GM23248 (cell line): Measurements from ENCODE around the gene LZTFL1. TPM values are rescaled to one million over a fixed set of nuclear protein-coding genes. Genes with fewer than 3 reads are reported as not detected.

ENCODE experiments used
- DNase-seq: peaks from one replicate; pipeline ENCODE4 v3.0.0-alpha.2; 2015
- H2AFZ ChIP-seq: fragments of 200-600 bp; sonication (generic); 2 replicates; pipeline ENCODE4 v1.6.1; 2016; ENCODE audit warnings: antibody characterized with exemption
- H3F3A ChIP-seq: fragments of 200-600 bp; sonication (generic); 2 replicates; pipeline ENCODE4 v1.6.1; 2016; ENCODE audit warnings: mild to moderate bottlenecking, antibody characterized with exemption, mixed run types; ENCODE audit not compliant: insufficient read depth
- H3K27ac ChIP-seq: fragments of 200-600 bp; sonication (generic); 2 replicates; pipeline ENCODE4 v1.5.1; 2016; ENCODE audit warnings: mild to moderate bottlenecking
- H3K27me3 ChIP-seq: fragments of 200-600 bp; sonication (generic); replicated peaks from 2 replicates; pipeline ENCODE4 v1.6.1; 2016; ENCODE audit warnings: mild to moderate bottlenecking; ENCODE audit not compliant: insufficient read depth
- H3K36me3 ChIP-seq: fragments of 200-600 bp; sonication (generic); 2 replicates; pipeline ENCODE4 v1.6.1; 2016; ENCODE audit warnings: low read depth, mild to moderate bottlenecking
- H3K4me1 ChIP-seq: fragments of 200-600 bp; sonication (generic); 2 replicates; pipeline ENCODE4 v1.6.1; 2016; ENCODE audit warnings: mild to moderate bottlenecking; ENCODE audit not compliant: insufficient read depth
- H3K4me2 ChIP-seq: fragments of 200-600 bp; sonication (generic); one replicate; pipeline ENCODE4 v1.6.1; 2016; ENCODE audit warnings: mild to moderate bottlenecking; ENCODE audit not compliant: unreplicated experiment
- H3K4me3 ChIP-seq: fragments of 200-600 bp; sonication (generic); 2 replicates; pipeline ENCODE4 v1.5.1; 2016; ENCODE audit warnings: mild to moderate bottlenecking
- H3K79me2 ChIP-seq: fragments of 200-600 bp; sonication (generic); 2 replicates; pipeline ENCODE4 v1.6.1; 2016; ENCODE audit warnings: mild to moderate bottlenecking; ENCODE audit not compliant: insufficient read depth
- H3K9ac ChIP-seq: fragments of 200-600 bp; sonication (generic); 2 replicates; pipeline ENCODE4 v1.6.1; 2016; ENCODE audit warnings: mild to moderate bottlenecking
- H3K9me2 ChIP-seq: fragments of 200-600 bp; sonication (generic); 2 replicates; pipeline ENCODE4 v1.6.1; 2016; ENCODE audit warnings: mixed run types, mild to moderate bottlenecking, moderate library complexity; ENCODE audit not compliant: insufficient read depth
- H3K9me3 ChIP-seq: fragments of 200-600 bp; sonication (generic); one replicate; pipeline ENCODE4 v1.6.1; 2017; ENCODE audit warnings: low read depth
- H4K20me1 ChIP-seq: fragments of 200-600 bp; sonication (generic); 2 replicates; pipeline ENCODE4 v1.6.0; 2016; ENCODE audit not compliant: insufficient read depth
- EZH2 ChIP-seq: fragments of 200-600 bp; sonication (generic); IDR thresholded peaks from 2 replicates; pipeline ENCODE4 v1.6.1; 2018; ENCODE audit warnings: antibody characterized with exemption, mild to moderate bottlenecking; ENCODE audit not compliant: insufficient read depth, poor library complexity, severe bottlenecking
- EZH2phosphoT487 ChIP-seq: fragments of 200-600 bp; sonication (generic); IDR thresholded peaks from 2 replicates; pipeline ENCODE4 v1.6.1; 2018; ENCODE audit warnings: antibody characterized with exemption, moderate library complexity, mild to moderate bottlenecking, low read depth; ENCODE audit not compliant: insufficient read depth
- WGBS, 2 experiments: methylation state at CpG; one replicate each; pipeline ENCODE4 v1.1.6; 2015 to 2017; ENCODE audit warnings: low lambda C conversion rate in 2 of 2, low coverage in 1 of 2; ENCODE audit errors: missing lambda C conversion rate in 2 of 2; 5-methylcytosine and 5-hydroxymethylcytosine counted together
- in situ Hi-C: fragments of 300-500 bp; cut with MboI; formaldehyde crosslinking; loops from 2 replicates; pipeline ENCODE4 v1.15.0; 2020
- polyA plus RNA-seq: library from polyadenylated mRNA; unstranded; fragments of >200 nt; fragmentation: Nextera tagmentation; extraction: Ambion mirVana; gene quantifications from 2 replicates; pipeline ENCODE4 v1.2.1, GENCODE V29; 2016
- total RNA-seq: library from RNA; depleted of rRNA; stranded (reverse); fragments of >200 nt; shearing (Covaris generic); gene quantifications from 2 replicates; pipeline ENCODE4 v1.2.3, GENCODE V29; 2014; rRNA removed

Gene LZTFL1, protein sequence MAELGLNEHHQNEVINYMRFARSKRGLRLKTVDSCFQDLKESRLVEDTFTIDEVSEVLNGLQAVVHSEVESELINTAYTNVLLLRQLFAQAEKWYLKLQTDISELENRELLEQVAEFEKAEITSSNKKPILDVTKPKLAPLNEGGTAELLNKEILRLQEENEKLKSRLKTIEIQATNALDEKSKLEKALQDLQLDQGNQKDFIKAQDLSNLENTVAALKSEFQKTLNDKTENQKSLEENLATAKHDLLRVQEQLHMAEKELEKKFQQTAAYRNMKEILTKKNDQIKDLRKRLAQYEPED
- total RNA-seq (18.3 and 21.8 TPM in 2 replicates), polyA plus RNA-seq (12.7 and 15.1 TPM in 2 replicates)

DNA sequence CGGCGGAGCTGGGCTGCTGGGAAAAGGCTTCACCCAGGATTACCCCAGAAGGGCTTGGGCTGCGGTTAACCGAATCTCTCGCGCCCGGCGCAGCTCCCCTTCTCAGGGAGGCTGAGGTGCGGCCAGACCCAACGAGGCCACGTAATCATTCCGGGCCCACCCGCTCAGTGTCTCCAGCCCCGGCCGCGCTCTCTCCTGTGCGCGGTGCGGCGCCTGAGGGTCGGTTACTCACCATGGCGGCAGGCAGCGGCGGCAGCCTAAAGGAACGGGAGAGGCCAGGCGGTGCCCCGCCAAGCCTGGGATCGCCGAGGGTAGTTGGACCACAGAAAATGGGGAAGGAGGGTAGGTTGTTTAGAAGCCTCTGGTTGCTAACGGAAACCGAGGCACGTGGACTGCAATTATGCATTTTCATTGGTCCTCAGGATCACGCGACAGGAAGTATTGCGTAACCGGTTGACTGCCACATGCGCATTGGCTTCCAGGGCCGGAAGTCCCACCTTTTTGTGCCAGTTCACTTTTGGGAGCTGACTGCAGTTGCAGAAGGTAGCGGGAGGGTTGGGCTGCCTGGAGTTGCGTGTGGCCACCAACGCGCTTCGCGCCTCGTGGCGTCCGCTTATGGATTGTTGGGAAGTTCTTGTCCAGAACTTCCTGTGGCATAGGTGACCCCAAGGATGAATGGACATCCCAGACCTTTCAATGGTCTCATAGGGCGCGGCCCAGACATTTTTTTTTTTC lies at the start of gene LZTFL1:
LZTFL1 (minus strand) TSS at position 363 of the 735 bp plus-strand sequence; CDS start at position 235, 128 bp downstream.
- Histone ChIP-seq H3K79me2 (peaks cover 17% of the 10 kb centered on the region; the same call in 1 of the 2 replicates), H3K36me3 (no peaks in the 10 kb centered on the region), H3K4me2 (peak within 1 kb of the TSS; percentile 89), H3K27ac (peak within 1 kb of the TSS; percentile 90), H3K4me3 (peak within 1 kb of the TSS; percentile 99), H3K27me3 (peaks cover 8% of the 10 kb centered on the region; the same call in 1 of the 2 replicates), H3F3A (no peaks in the 10 kb centered on the region), H3K9me2 (no peaks in the 10 kb centered on the region), H3K9me3 (no peaks in the 10 kb centered on the region), H4K20me1 (no peaks in the 10 kb centered on the region), H3K4me1 (peaks cover 7% of the 10 kb centered on the region; the same call in 1 of the 2 replicates), H3K9ac (peak within 1 kb of the TSS; percentile 96), H2AFZ (peak within 1 kb of the TSS; percentile 95)
- 2 to 3% methylated on average over 47 to 48 of the region's 49 CpGs for WGBS, 2 experiments
- DNase-seq = peak; percentile 99
- in situ Hi-C loops = no loop called here
- TF ChIP-seq EZH2phosphoT487 (no peak), EZH2 (no peak)

DNA sequence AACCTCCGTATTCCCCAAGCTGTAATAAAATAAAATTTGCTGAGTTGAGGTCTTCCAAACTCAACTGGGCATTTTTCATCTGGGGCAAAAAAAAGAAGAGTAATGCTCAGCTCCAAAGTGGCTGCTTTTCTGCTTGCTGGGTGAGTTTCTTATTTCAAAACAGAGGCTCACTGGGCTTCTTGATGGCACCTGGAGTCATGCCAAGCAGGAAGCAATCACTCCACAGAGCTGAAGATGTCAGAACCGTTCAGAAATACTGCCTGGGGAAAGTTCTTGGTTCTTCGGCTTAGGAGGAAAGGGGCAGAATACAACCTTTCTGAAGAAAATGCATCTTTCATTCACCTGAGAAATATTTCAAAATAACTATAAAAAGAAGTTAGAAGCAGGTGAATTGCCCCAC lies 48.5 kb upstream of the LZTFL1 start:
- H3K36me3 ChIP-seq = no peaks in the 10 kb centered on the region
- WGBS, 2 experiments = 34 to 41% methylated on average over 3 of the region's 3 CpGs

DNA sequence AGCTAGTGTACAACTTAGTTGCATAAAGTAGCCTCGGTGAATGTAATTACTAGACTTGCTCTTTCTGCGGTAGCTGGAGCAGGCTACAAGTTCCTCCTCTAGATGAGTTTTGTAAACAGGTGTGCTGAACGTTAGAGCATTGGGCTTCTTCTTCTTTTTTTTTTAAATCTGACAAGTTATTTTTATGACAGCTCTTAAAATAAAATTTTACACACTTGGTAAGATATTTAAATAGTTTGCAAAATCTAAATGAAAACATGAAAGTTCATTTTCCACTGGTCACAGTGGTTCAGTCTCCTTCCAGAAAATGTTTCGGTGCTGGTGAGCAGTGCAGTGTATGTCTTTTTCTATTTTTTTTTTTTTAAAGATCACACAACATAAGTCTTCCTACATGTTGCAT lies 47.4 kb upstream of the LZTFL1 start:
- H3K9me3 ChIP-seq = no peaks in the 10 kb centered on the region
- no peaks in the 10 kb centered on the region for H3K79me2 ChIP-seq
- no peak overlapping the region for H3K4me3 ChIP-seq
- H3F3A ChIP-seq = no peaks in the 10 kb centered on the region
- H3K4me1 ChIP-seq = no peaks in the 10 kb centered on the region
- H3K27me3 ChIP-seq = peaks cover 27% of the 10 kb centered on the region
- no peaks in the 10 kb centered on the region for H4K20me1 ChIP-seq
- no peak overlapping the region for H3K4me2 ChIP-seq
- 55 to 67% methylated on average over 4 of the region's 4 CpGs for WGBS, 2 experiments
- no peak for TF ChIP-seq EZH2phosphoT487
- no peak for TF ChIP-seq EZH2
- H3K9ac ChIP-seq = no peak overlapping the region
- H3K9me2 ChIP-seq = no peaks in the 10 kb centered on the region
- DNase-seq = no peak
- H3K36me3 ChIP-seq = no peaks in the 10 kb centered on the region
- no peak overlapping the region for H2AFZ ChIP-seq
- H3K27ac ChIP-seq = no peak overlapping the region
- in situ Hi-C loops = no loop called here

More for the DNA sequence above, 48.5 kb upstream of the LZTFL1 start:
- H3F3A ChIP-seq = no peaks in the 10 kb centered on the region
- H3K4me2 ChIP-seq = no peak overlapping the region
- TF ChIP-seq EZH2 = no peak
- H2AFZ ChIP-seq = no peak overlapping the region
- no peaks in the 10 kb centered on the region for H4K20me1 ChIP-seq
- no peak overlapping the region for H3K4me3 ChIP-seq
- no peaks in the 10 kb centered on the region for H3K4me1 ChIP-seq
- H3K9ac ChIP-seq = no peak overlapping the region
- H3K27me3 ChIP-seq = peaks cover 16% of the 10 kb centered on the region
- no peak for DNase-seq
- H3K9me3 ChIP-seq = no peaks in the 10 kb centered on the region
- in situ Hi-C loops = no loop called here
- no peak overlapping the region for H3K27ac ChIP-seq
- no peaks in the 10 kb centered on the region for H3K9me2 ChIP-seq
- no peaks in the 10 kb centered on the region for H3K79me2 ChIP-seq

DNA sequence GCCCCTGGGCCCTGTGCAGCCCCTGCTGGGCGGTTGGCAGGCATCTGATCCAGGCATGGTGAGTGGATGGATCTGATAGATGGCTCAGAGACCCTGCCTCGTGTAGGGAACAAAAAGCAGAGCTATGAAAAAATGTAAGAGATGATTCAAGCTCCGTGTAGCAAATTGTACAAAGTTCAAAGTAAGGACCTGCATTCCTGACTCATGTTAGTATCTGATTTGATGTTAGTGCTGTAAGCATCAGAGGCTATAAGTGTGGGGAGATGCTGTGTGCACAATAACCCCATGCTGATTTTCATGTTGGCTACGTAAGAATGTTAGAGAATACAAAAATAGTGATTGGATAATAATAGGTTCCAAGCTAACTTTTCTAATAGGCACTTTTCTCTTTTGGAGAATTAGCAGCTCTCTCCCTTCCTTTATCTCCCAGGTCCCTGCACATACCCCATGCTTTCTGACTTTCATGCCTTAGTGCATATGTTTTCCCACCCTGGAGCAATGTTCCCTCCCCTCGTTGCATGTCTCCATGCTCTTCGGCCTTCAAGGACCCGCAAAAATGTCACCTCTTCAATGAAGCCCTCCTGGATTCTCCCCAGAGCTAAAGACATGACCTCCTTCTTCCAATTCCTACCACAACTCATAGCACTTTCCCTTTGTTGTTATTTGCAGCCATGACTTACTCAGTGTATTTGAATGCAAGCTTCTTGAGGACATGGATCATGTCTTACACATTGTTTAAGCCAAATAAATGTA lies 46.0 kb upstream of the LZTFL1 start:
- peak; percentile 12 for DNase-seq
- Histone ChIP-seq H3K9ac (no peak overlapping the region), H3K27ac (no peak overlapping the region), H3K4me2 (no peak overlapping the region), H2AFZ (no peak overlapping the region), H3K9me3 (no peaks in the 10 kb centered on the region), H3K36me3 (no peaks in the 10 kb centered on the region), H4K20me1 (no peaks in the 10 kb centered on the region), H3K79me2 (no peaks in the 10 kb centered on the region), H3K27me3 (peaks cover 35% of the 10 kb centered on the region), H3K4me1 (no peaks in the 10 kb centered on the region), H3K4me3 (no peak overlapping the region), H3K9me2 (no peaks in the 10 kb centered on the region), H3F3A (no peaks in the 10 kb centered on the region)
- 42 to 56% methylated on average over 7 of the region's 7 CpGs for WGBS, 2 experiments
- in situ Hi-C loops = no loop called here
- TF ChIP-seq EZH2phosphoT487 (no peak), EZH2 (no peak)
